Fibroblast of lung (primary cell): Measurements from ENCODE around the gene RAD23B. TPM values are rescaled to one million over a fixed set of nuclear protein-coding genes. Genes with fewer than 3 reads are reported as not detected.
"Not testable (repeated sequence)": the region's sequence is repeated elsewhere in the genome, so short reads cannot be mapped to it uniquely, and the experiment has no call there.

ENCODE experiments used
- DNase-seq, 2 donors: peaks; one replicate each; pipeline versions ENCODE4 v3.0.0 to v3.0.0-alpha.2; 2010; ENCODE audit warnings: low read depth in 2 of 2
- H2AFZ ChIP-seq: 2 replicates; pipeline ENCODE4 v1.5.1; 2012; ENCODE audit warnings: low read length, control low read depth, inconsistent platforms
- H3K27ac ChIP-seq: 2 replicates; pipeline ENCODE4 v1.5.1; 2011; ENCODE audit warnings: low read length, control low read depth; ENCODE audit not compliant: insufficient read depth
- H3K27me3 ChIP-seq: 2 replicates; pipeline ENCODE4 v1.5.1; 2011; ENCODE audit warnings: mild to moderate bottlenecking, low read length; ENCODE audit not compliant: control insufficient read depth, insufficient read depth
- H3K36me3 ChIP-seq: 2 replicates; pipeline ENCODE4 v1.5.1; 2011; ENCODE audit warnings: low read length; ENCODE audit not compliant: control insufficient read depth, insufficient read depth
- H3K4me1 ChIP-seq: 2 replicates; pipeline ENCODE4 v1.5.1; 2011; ENCODE audit warnings: low read length; ENCODE audit not compliant: control insufficient read depth, insufficient read depth; ENCODE audit errors: extremely low read depth
- H3K4me2 ChIP-seq: 2 replicates; pipeline ENCODE4 v1.5.1; 2011; ENCODE audit warnings: low read length, control low read depth; ENCODE audit not compliant: insufficient read depth; ENCODE audit errors: extremely low read depth
- H3K4me3 ChIP-seq, 4 experiments: fragments of 200-600 bp in 1 of 4; sonication (generic) in 1 of 4; replicated peaks in 1 of 4; 2 replicates each; pipeline ENCODE4 v1.5.1; 2011 to 2016; ENCODE audit warnings: low read length in 4 of 4, low read depth in 3 of 4, mild to moderate bottlenecking in 3 of 4, control low read depth in 2 of 4, inconsistent platforms in 1 of 4, mixed read lengths in 1 of 4; ENCODE audit not compliant: insufficient read depth in 1 of 4; ENCODE audit errors: control extremely low read depth in 1 of 4
- H3K79me2 ChIP-seq: 2 replicates; pipeline ENCODE4 v1.5.1; 2012; ENCODE audit warnings: mild to moderate bottlenecking, low read length, inconsistent platforms; ENCODE audit not compliant: control insufficient read depth, insufficient read depth
- H3K9ac ChIP-seq: 2 replicates; pipeline ENCODE4 v1.5.1; 2011; ENCODE audit warnings: mild to moderate bottlenecking, low read length, control low read depth; ENCODE audit not compliant: insufficient read depth
- H3K9me3 ChIP-seq: 2 replicates; pipeline ENCODE4 v1.5.1; 2012; ENCODE audit warnings: low read depth, low read length; ENCODE audit not compliant: control insufficient read depth, insufficient read depth
- H4K20me1 ChIP-seq: 2 replicates; pipeline ENCODE4 v1.5.1; 2011; ENCODE audit warnings: low read length; ENCODE audit not compliant: control insufficient read depth, insufficient read depth; ENCODE audit errors: extremely low read depth
- EZH2 ChIP-seq: IDR thresholded peaks from 2 replicates; pipeline ENCODE4 v1.5.1; 2012; ENCODE audit warnings: low read length, control low read depth, mild to moderate bottlenecking; ENCODE audit errors: missing control alignments
- polyA plus RNA-seq, 2 donors: library from polyadenylated mRNA; depleted of rRNA in 1 of 2; stranded (reverse) in 1 of 2; unstranded in 1 of 2; fragments of >200 nt; gene quantifications; 2 replicates each; pipeline ENCODE4 v1.2.1, GENCODE V29; 2011 to 2012; ENCODE audit warnings: missing spikeins in 1 of 2
- total RNA-seq: library from RNA; depleted of rRNA; stranded (reverse); fragments of >200 nt; gene quantifications from 2 replicates; pipeline ENCODE4 v1.2.1, GENCODE V29; 2014
- TF ChIP-seq, protein P1 (sequence below), 2 donors: IDR thresholded peaks in 1 of 2; conservative IDR thresholded peaks in 1 of 2; 1 replicate in 1 of 2; 2 replicates in 1 of 2; pipeline ENCODE4 v1.5.1; 2011 to 2012; ENCODE audit warnings: low read length in 2 of 2, control low read depth in 1 of 2, inconsistent platforms in 1 of 2, low read depth in 1 of 2, mild to moderate bottlenecking in 1 of 2

RAD23B gene
- total and polyA plus RNA-seq, 2 donors (not counting 1 experiment from before 2014, with no cell fraction given) = 156 to 607 TPM

DNA sequence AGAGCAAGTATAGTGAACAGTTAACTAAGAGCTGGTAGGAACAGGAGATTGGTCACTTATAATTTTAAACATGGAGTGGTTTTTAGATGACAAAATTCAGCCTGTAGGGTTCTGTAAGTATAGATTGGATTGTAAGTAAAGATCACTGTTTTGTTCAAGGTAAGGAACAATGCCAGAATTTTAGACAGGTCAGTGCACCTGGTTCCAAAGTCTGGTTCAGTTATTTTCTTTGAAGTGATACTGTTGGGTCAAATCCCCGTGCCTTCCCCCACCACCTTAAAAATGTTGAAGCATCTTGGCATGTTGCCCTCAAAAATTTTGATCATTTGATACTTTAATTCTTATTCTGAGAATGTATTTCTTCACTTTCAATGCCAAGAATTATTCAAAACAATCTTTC lies 12.9 kb downstream of the RAD23B start:
- Histone ChIP-seq H4K20me1 (peaks cover 12% of the 10 kb centered on the region), H3K9me3 (no peaks in the 10 kb centered on the region), H3K4me2 (no peak overlapping the region), H3K27ac (no peak overlapping the region), H3K9ac (no peak overlapping the region), H3K4me3 (no peak overlapping the region), H3K36me3 (no peaks in the 10 kb centered on the region), H3K79me2 (peaks cover 99% of the 10 kb centered on the region), H3K27me3 (no peaks in the 10 kb centered on the region), H3K4me1 (peaks cover 5% of the 10 kb centered on the region), H2AFZ (no peak overlapping the region)
- no peak for TF ChIP-seq EZH2
- TF ChIP-seq, protein P1, sequence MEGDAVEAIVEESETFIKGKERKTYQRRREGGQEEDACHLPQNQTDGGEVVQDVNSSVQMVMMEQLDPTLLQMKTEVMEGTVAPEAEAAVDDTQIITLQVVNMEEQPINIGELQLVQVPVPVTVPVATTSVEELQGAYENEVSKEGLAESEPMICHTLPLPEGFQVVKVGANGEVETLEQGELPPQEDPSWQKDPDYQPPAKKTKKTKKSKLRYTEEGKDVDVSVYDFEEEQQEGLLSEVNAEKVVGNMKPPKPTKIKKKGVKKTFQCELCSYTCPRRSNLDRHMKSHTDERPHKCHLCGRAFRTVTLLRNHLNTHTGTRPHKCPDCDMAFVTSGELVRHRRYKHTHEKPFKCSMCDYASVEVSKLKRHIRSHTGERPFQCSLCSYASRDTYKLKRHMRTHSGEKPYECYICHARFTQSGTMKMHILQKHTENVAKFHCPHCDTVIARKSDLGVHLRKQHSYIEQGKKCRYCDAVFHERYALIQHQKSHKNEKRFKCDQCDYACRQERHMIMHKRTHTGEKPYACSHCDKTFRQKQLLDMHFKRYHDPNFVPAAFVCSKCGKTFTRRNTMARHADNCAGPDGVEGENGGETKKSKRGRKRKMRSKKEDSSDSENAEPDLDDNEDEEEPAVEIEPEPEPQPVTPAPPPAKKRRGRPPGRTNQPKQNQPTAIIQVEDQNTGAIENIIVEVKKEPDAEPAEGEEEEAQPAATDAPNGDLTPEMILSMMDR (conservative IDR thresholded peaks at IDR 0.05 in 1 of 2, IDR thresholded peaks at IDR 0.05 in 1 of 2; ENCODE audit: low read depth in 1 of 2, low read length in 2 of 2) = no peak
- no peak for DNase-seq

DNA sequence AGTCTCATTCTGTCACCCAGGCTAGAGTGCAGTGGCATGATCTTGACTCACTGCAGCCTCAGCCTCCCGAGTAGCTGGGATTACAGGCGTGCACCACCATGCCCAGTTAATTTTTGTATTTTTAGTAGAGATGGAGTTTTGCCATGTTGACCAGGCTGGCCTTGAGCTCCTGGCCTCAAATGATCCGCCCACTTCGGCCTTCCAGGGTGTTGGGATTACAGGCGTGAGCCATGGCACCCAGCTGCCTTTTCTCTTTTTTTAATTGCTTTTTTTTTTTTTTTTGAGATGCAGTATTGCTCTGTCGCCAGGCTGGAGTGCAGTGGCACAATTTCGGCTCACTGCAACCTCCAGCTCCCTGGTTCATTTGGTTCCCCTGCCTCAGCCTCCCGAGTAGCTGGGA lies 13.5 kb downstream of the RAD23B start:
- not testable (repeated sequence) for H3K9ac ChIP-seq, H3K4me1 ChIP-seq, H3K27ac ChIP-seq, DNase-seq, H3K4me3 ChIP-seq, H2AFZ ChIP-seq, H3K36me3 ChIP-seq, H3K27me3 ChIP-seq, H3K4me2 ChIP-seq, H3K9me3 ChIP-seq
- peaks cover 99% of the 10 kb centered on the region for H3K79me2 ChIP-seq
- H4K20me1 ChIP-seq = peaks cover 12% of the 10 kb centered on the region

DNA sequence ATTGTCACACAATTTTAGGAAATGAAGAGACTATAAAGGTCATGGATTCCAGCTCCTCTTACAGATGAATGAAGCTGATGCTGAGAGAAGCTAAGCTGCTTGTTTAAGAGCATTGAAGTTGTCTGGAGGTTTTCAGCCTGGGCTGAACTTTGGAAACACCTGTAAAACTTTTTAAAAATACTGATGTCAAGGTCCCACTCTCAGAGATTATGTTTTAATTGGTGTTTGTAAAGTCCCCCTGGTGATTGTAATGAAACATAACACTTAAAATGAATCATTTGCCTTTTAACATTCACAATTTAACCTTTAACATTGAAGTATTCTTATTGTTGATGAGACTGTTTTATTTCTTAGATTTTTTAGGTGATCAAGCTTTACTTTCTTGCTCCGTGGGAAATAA lies 16.4 kb downstream of the RAD23B start:
- Histone ChIP-seq H4K20me1 (peaks cover 8% of the 10 kb centered on the region), H3K27ac (no peak overlapping the region), H3K4me2 (peak overlapping the region; percentile 6), H3K4me3 (no peak overlapping the region), H3K36me3 (peaks cover 3% of the 10 kb centered on the region), H3K27me3 (no peaks in the 10 kb centered on the region), H3K9ac (no peak overlapping the region), H3K4me1 (peaks cover 3% of the 10 kb centered on the region), H3K9me3 (no peaks in the 10 kb centered on the region), H3K79me2 (peaks cover 96% of the 10 kb centered on the region), H2AFZ (no peak overlapping the region)
- DNase-seq = no peak
- TF ChIP-seq, protein P1 (conservative IDR thresholded peaks at IDR 0.05 in 1 of 2, IDR thresholded peaks at IDR 0.05 in 1 of 2; ENCODE audit: low read depth in 1 of 2, low read length in 2 of 2) = no peak
- TF ChIP-seq EZH2 = no peak
